NCI-H2081 treated with DMSO at 0.1 percent for 48 hours (cell line): ENCODE data around the gene FH.

Experiments used
- DNase-seq: peaks from one replicate; lab custom pipeline; 2025; lab: John Stamatoyannopoulos, UW

FH gene

GRCh38 chr1:241521718-241522117, 2.2 kb upstream of the FH start:
- DNase-seq = no peak

- DNase-seq = no peak
Observed at GRCh38 chr1:241520080-241520465, 518 bp upstream of the FH start.

- no peak for DNase-seq
Observed at GRCh38 chr1:241518476-241519307, 863 bp downstream of the FH start.

GRCh38 chr1:241513378-241513777, 6.2 kb downstream of the FH start:
- DNase-seq = no peak

GRCh38 chr1:241507189-241507863, 12.2 kb downstream of the FH start:
- no peak for DNase-seq

GRCh38 chr1:241503444-241503843, 16.1 kb downstream of the FH start:
- no peak for DNase-seq

GRCh38 chr1:241499910-241500309, 19.6 kb downstream of the FH start:
- DNase-seq = no peak

- no peak for DNase-seq
Observed at GRCh38 chr1:241495741-241496140, 23.8 kb downstream of the FH start.

- DNase-seq = no peak
Observed at GRCh38 chr1:241488739-241489138, 30.8 kb downstream of the FH start.

- DNase-seq = no peak
Observed at GRCh38 chr1:241485554-241485992, 34.0 kb downstream of the FH start.

GRCh38 chr1:241485145-241485544, 34.4 kb downstream of the FH start:
- no peak for DNase-seq

- DNase-seq = no peak
Observed at GRCh38 chr1:241482761-241483250, 36.7 kb downstream of the FH start.

- no peak for DNase-seq
Observed at GRCh38 chr1:241479294-241479693, 40.3 kb downstream of the FH start.

GRCh38 chr1:241475671-241476070, 43.9 kb downstream of the FH start:
- no peak for DNase-seq

GRCh38 chr1:241473026-241473425, 46.5 kb downstream of the FH start:
- DNase-seq = no peak

- no peak for DNase-seq
Observed at GRCh38 chr1:241470908-241471590, 48.5 kb downstream of the FH start.

GRCh38 chr1:241470361-241470760, 49.2 kb downstream of the FH start:
- DNase-seq = no peak

GRCh38 chr1:241465673-241466072, 53.9 kb downstream of the FH start:
- DNase-seq = no peak

- DNase-seq = no peak
Observed at GRCh38 chr1:241464985-241465384, 54.6 kb downstream of the FH start.

GRCh38 chr1:241462391-241462790, 57.2 kb downstream of the FH start:
- DNase-seq = no peak

GRCh38 chr1:241460098-241460873, 59.3 kb downstream of the FH start:
- no peak for DNase-seq
